Measurements from ENCODE around the gene MCM5.
"Not testable (repeated sequence)": the region's sequence is repeated elsewhere in the genome, so short reads cannot be mapped to it uniquely, and the experiment has no call there.

The MCM5 gene

GRCh38 chr22:35381424-35382009 is 18.4 kb upstream of the MCM5 start:
- in situ Hi-C loops (cut with HindIII; ENCODE audit: low pct_unique_long_range_greater_than_20kb, low sequenced_read_pairs), result no loop called here
- no peak for TF ChIP-seq JUND (IDR thresholded peaks at IDR 0.05; ENCODE audit: low read depth)
- no peak for DNase-seq (ENCODE audit: low read depth in 1 of 2, low spot score in 1 of 2)

GRCh38 chr22:35383679-35384071 is 16.3 kb upstream of the MCM5 start:
- no peak for TF ChIP-seq JUND (IDR thresholded peaks at IDR 0.05; ENCODE audit: low read depth)

DNA sequence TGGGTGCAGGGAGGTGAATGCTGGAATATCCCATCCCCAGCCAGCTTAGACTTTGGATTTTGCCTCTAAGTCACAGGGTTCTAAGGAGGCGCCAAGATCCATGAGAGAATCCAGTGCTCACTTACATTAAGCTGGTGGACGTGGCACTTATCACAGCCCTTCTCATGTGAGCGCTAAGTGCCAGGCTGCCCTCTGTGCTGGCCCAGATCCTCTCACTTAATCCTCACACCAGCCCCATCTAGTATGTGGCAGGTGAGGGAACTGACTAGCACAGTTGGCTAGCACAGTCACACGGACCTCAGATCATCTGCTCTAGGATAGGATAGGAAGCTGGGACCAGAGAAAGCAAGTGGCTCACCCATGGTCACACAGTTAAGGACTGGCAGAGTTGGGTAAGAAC is 15.4 kb upstream of the MCM5 start:
- in situ Hi-C loops (cut with HindIII; ENCODE audit: low pct_unique_long_range_greater_than_20kb, low sequenced_read_pairs), result no loop called here
- no peak for TF ChIP-seq JUND (IDR thresholded peaks at IDR 0.05; ENCODE audit: low read depth)
- no peak for DNase-seq (ENCODE audit: low read depth in 1 of 2, low spot score in 1 of 2)

More at GRCh38 chr22:35383679-35384071, 16.3 kb upstream of the MCM5 start:
- in situ Hi-C loops (cut with HindIII; ENCODE audit: low pct_unique_long_range_greater_than_20kb, low sequenced_read_pairs), result no loop called here
- no peak for DNase-seq (ENCODE audit: low read depth in 1 of 2, low spot score in 1 of 2)

DNA sequence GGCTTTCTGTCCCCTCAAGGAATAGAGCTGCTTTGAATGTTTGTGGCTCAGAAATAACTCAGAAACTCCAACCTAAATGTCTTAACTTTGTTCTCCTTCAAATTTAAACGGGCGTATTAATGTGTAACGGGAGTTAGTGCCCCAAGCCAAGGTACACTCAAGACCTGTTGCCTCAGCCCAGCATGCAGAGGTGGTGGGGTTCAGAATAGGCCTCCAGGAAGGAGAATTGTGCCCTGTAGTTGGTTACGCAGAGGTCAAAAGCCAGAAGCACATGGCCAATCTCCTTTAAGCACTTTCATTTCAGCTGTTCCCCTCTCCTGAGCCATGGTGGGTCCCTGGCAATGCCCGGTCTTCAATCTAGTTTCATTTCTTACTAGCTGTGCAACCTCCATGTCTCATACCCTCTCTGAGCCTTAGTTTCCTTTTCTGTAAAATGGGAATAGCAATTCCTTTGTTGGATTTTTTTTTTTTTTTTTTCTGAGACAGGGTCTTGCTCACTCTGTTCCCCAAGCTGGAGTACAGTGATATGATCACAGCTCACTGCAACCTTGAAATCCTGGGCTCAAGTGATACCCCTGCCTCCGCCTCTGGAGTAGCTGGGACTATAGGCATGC is 14.9 kb upstream of the MCM5 start:
- TF ChIP-seq JUND (IDR thresholded peaks at IDR 0.05; ENCODE audit: low read depth), result no peak
- DNase-seq (ENCODE audit: low read depth in 1 of 2, low spot score in 1 of 2), result no peak
- in situ Hi-C loops (cut with HindIII; ENCODE audit: low pct_unique_long_range_greater_than_20kb, low sequenced_read_pairs), result no loop called here

GRCh38 chr22:35386670-35387288 is 13.2 kb upstream of the MCM5 start:
- TF ChIP-seq JUND (IDR thresholded peaks at IDR 0.05; ENCODE audit: low read depth), result no peak
- in situ Hi-C loops (cut with HindIII; ENCODE audit: low pct_unique_long_range_greater_than_20kb, low sequenced_read_pairs), result no loop called here
- no peak for DNase-seq (ENCODE audit: low read depth in 1 of 2, low spot score in 1 of 2)

- TF ChIP-seq JUND (IDR thresholded peaks at IDR 0.05; ENCODE audit: low read depth), result no peak
- DNase-seq (ENCODE audit: low read depth in 1 of 2, low spot score in 1 of 2), result no peak
- in situ Hi-C loops (cut with HindIII; ENCODE audit: low pct_unique_long_range_greater_than_20kb, low sequenced_read_pairs), result no loop called here
These were observed 9.0 kb upstream of the MCM5 start for GRCh38 chr22:35390933-35391332.

DNA sequence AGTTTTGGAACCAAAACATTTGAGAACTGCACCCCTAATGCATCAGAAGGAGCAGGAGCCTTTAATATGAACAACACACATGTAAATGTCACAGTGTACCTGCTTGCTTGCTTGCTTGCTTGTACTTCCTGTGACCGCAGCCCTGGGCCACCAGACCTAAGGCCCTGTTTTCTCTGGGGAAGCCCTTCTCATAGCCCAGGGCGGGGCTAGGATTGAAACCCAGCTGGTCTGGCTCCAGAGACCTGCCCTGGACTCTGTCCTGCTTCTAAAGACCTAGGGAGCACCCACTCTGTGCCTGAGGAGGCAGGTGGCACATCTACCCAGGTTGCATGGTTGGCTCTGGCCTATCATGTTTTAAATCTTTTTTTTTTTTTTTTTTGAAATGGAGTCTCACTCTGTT is 7.6 kb upstream of the MCM5 start:
- in situ Hi-C loops (cut with HindIII; ENCODE audit: low pct_unique_long_range_greater_than_20kb, low sequenced_read_pairs), result no loop called here
- TF ChIP-seq JUND (IDR thresholded peaks at IDR 0.05; ENCODE audit: low read depth), result no peak
- DNase-seq (ENCODE audit: low read depth in 1 of 2, low spot score in 1 of 2), result no peak

GRCh38 chr22:35393116-35394010 is 6.6 kb upstream of the MCM5 start:
- in situ Hi-C loops (cut with HindIII; ENCODE audit: low pct_unique_long_range_greater_than_20kb, low sequenced_read_pairs), result no loop called here
- no peak for TF ChIP-seq JUND (IDR thresholded peaks at IDR 0.05; ENCODE audit: low read depth)

DNA sequence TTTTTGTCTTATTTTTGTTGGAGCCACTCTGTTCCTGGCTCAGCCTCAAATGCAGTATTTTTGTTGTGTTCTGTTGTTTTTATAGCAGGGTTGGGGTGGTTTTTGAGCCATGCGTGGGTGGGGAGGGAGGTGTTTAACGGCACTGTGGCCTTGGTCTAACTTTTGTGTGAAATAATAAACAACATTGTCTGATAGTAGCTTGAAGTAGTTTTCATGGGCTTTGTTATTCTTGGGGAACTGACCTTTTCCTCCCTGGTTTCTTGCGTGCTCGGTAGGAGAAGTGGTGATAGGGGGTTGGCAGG is 6.0 kb upstream of the MCM5 start:
- in situ Hi-C loops (cut with HindIII; ENCODE audit: low pct_unique_long_range_greater_than_20kb, low sequenced_read_pairs), result no loop called here

More at GRCh38 chr22:35393116-35394010, 6.6 kb upstream of the MCM5 start:
- no peak for DNase-seq (ENCODE audit: low read depth in 1 of 2, low spot score in 1 of 2)

GRCh38 chr22:35394810-35395563 is 5.0 kb upstream of the MCM5 start:
- no peak for TF ChIP-seq JUND (IDR thresholded peaks at IDR 0.05; ENCODE audit: low read depth)

More for the DNA sequence above, 6.0 kb upstream of the MCM5 start:
- no peak for DNase-seq (ENCODE audit: low read depth in 1 of 2, low spot score in 1 of 2)
- no peak for TF ChIP-seq JUND (IDR thresholded peaks at IDR 0.05; ENCODE audit: low read depth)

GRCh38 chr22:35396622-35397021 is 3.3 kb upstream of the MCM5 start:
- in situ Hi-C loops (cut with HindIII; ENCODE audit: low pct_unique_long_range_greater_than_20kb, low sequenced_read_pairs); DNase-seq (ENCODE audit: low read depth in 1 of 2, low spot score in 1 of 2): not testable (repeated sequence)

More at GRCh38 chr22:35394810-35395563, 5.0 kb upstream of the MCM5 start:
- in situ Hi-C loops (cut with HindIII; ENCODE audit: low pct_unique_long_range_greater_than_20kb, low sequenced_read_pairs), result no loop called here
- no peak for DNase-seq (ENCODE audit: low read depth in 1 of 2, low spot score in 1 of 2)
